Liver (tissue), 9 donors: Measurements from ENCODE around the gene DARS1. TPM values are rescaled to one million over a fixed set of nuclear protein-coding genes. Genes with fewer than 3 reads are reported as not detected.

Experiments used
- DNase-seq: peaks from one replicate; pipeline ENCODE4 v3.0.0-alpha.2; 2017; ENCODE audit warnings: low spot score
- H3K27ac ChIP-seq, 2 donors: one replicate each; pipeline ENCODE4 v1.7.0; 2013; ENCODE audit warnings: inconsistent platforms in 2 of 2, low read length in 2 of 2, control low read depth in 1 of 2, low read depth in 1 of 2, mild to moderate bottlenecking in 1 of 2
- H3K27me3 ChIP-seq, 4 donors: one replicate each; pipeline versions ENCODE4 v1.6.1 to v1.7.0; 2013; ENCODE audit warnings: low read length in 3 of 4, inconsistent platforms in 1 of 4, mild to moderate bottlenecking in 1 of 4, moderate library complexity in 1 of 4; ENCODE audit not compliant: control insufficient read depth in 4 of 4, insufficient read depth in 4 of 4
- H3K36me3 ChIP-seq, 4 donors: one replicate each; pipeline versions ENCODE4 v1.6.1 to v1.7.0; 2013; ENCODE audit warnings: low read length in 3 of 4, mild to moderate bottlenecking in 3 of 4, low read depth in 1 of 4, moderate library complexity in 1 of 4; ENCODE audit not compliant: control insufficient read depth in 4 of 4, insufficient read depth in 3 of 4
- H3K4me1 ChIP-seq, 4 donors: one replicate each; pipeline versions ENCODE4 v1.6.1 to v1.7.0; 2013; ENCODE audit warnings: low read length in 3 of 4, mild to moderate bottlenecking in 3 of 4, moderate library complexity in 1 of 4; ENCODE audit not compliant: control insufficient read depth in 4 of 4, insufficient read depth in 4 of 4
- H3K4me3 ChIP-seq, 3 donors: one replicate each; pipeline versions ENCODE4 v1.6.1 to v1.7.0; 2013; ENCODE audit warnings: low read length in 3 of 3, control low read depth in 1 of 3, low read depth in 1 of 3, mild to moderate bottlenecking in 1 of 3
- H3K9ac ChIP-seq, 2 donors: one replicate each; pipeline ENCODE4 v1.7.0; 2013; ENCODE audit warnings: low read length in 2 of 2, mild to moderate bottlenecking in 2 of 2, moderate library complexity in 2 of 2, control low read depth in 1 of 2, low read depth in 1 of 2
- H3K9me3 ChIP-seq, 4 donors: one replicate each; pipeline versions ENCODE4 v1.6.1 to v1.7.0; 2013; ENCODE audit warnings: low read length in 3 of 4; ENCODE audit not compliant: control insufficient read depth in 4 of 4
- EGR1 ChIP-seq, 2 donors: IDR thresholded peaks; 2 replicates each; pipeline ENCODE4 v1.6.1; 2016 to 2018; ENCODE audit warnings: antibody characterized with exemption in 2 of 2, low read depth in 2 of 2
- FOXA1 ChIP-seq: IDR thresholded peaks from 2 replicates; pipeline ENCODE4 v1.6.1; 2016; ENCODE audit warnings: antibody characterized with exemption
- GABPA ChIP-seq, 2 donors: IDR thresholded peaks in 1 of 2; conservative IDR thresholded peaks in 1 of 2; 2 replicates each; pipeline ENCODE4 v1.6.1; 2016; ENCODE audit warnings: antibody characterized with exemption in 2 of 2, mild to moderate bottlenecking in 1 of 2, moderate library complexity in 1 of 2
- HNF4A ChIP-seq, 2 donors: conservative IDR thresholded peaks; 2 replicates each; pipeline ENCODE4 v1.6.1; 2016; ENCODE audit warnings: antibody characterized with exemption in 2 of 2, mild to moderate bottlenecking in 2 of 2
- HNF4G ChIP-seq: IDR thresholded peaks from 2 replicates; pipeline ENCODE4 v1.6.1; 2016; ENCODE audit warnings: antibody characterized with exemption
- RAD21 ChIP-seq, 2 donors: IDR thresholded peaks; 2 replicates each; pipeline ENCODE4 v1.6.1; 2016; ENCODE audit warnings: antibody characterized with exemption in 2 of 2, mild to moderate bottlenecking in 2 of 2
- RXRA ChIP-seq, 2 donors: IDR thresholded peaks; 2 replicates each; pipeline ENCODE4 v1.6.1; 2017 to 2018; ENCODE audit warnings: antibody characterized with exemption in 2 of 2, mild to moderate bottlenecking in 1 of 2
- SP1 ChIP-seq: IDR thresholded peaks from 2 replicates; pipeline ENCODE4 v1.6.1; 2018; ENCODE audit warnings: antibody characterized with exemption, mild to moderate bottlenecking
- TAF1 ChIP-seq: conservative IDR thresholded peaks from 2 replicates; pipeline ENCODE4 v1.6.1; 2016; ENCODE audit warnings: antibody characterized with exemption, mild to moderate bottlenecking
- WGBS: extraction: QIAGEN DNeasy Blood & Tissue Kit; methylation state at CpG from one replicate; pipeline ENCODE4 v1.1.7; 2013; 5-methylcytosine and 5-hydroxymethylcytosine counted together
- polyA plus RNA-seq, 2 donors: library from polyadenylated mRNA; stranded (reverse) in 1 of 2; unstranded in 1 of 2; fragments of 200-250 nt in 1 of 2; fragments of >200 nt in 1 of 2; fragmentation: Nextera tagmentation in 1 of 2; extraction: Ambion mirVana in 1 of 2; gene quantifications; one replicate each; pipeline versions ENCODE4 v1.2.1 to v1.2.3, GENCODE V29; 2013 to 2015
- total RNA-seq, 2 donors: library from RNA; depleted of rRNA; stranded (reverse); fragments of >200 nt; gene quantifications; one replicate each; pipeline ENCODE4 v1.2.3, GENCODE V29; 2014
- TF ChIP-seq, protein P1 (sequence below): IDR thresholded peaks from 2 replicates; pipeline ENCODE4 v1.6.1; 2016; ENCODE audit warnings: antibody characterized with exemption
- TF ChIP-seq, protein P2 (sequence below): IDR thresholded peaks from 2 replicates; pipeline ENCODE4 v1.6.1; 2016; ENCODE audit warnings: antibody characterized with exemption
- TF ChIP-seq, protein P3 (sequence below): IDR thresholded peaks from 2 replicates; pipeline ENCODE4 v1.6.1; 2016; ENCODE audit warnings: antibody characterized with exemption, mild to moderate bottlenecking
- TF ChIP-seq, protein P4 (sequence below): fragments of 150-350 bp; IDR thresholded peaks from 2 replicates; pipeline ENCODE4 v1.5.1; 2017; ENCODE audit warnings: improper control_type of control experiment, low read depth, low read length; ENCODE audit not compliant: missing input control
- TF ChIP-seq, protein P5 (sequence below): IDR thresholded peaks from 2 replicates; pipeline ENCODE4 v1.6.1; 2016; ENCODE audit warnings: antibody characterized with exemption
- donor health status: healthy.
- donor health status: healthy.
- donor health status: healthy.
- donor health status: healthy.
- donor health status: healthy.

The DARS1 gene
- total and polyA plus RNA-seq, 4 donors = 25.0 to 44.1 (median 32.6) TPM

DNA sequence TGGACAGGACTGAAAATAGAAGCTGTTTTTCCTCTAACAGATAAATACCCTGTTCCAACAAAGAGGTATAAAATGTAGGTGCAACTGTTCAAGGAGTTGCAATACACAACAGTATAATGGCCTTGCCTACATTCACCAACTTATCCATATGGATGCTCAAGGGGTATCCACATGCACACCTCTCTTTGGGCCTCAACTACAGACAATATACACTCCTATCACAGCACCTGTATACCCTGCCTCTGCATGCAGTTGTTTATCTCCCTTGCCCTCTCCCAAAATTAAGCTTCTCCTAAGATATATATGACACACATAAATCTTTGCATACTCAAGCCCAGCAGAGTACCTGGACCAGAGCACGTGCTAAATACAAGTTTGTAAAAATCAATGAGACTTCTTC, 37.3 kb downstream of the DARS1 start:
- Histone ChIP-seq H3K36me3 (peaks cover 0 to 3% (median 2%) of the 10 kb centered on the region in 4 donors), H3K4me1 (no peaks in the 10 kb centered on the region), H3K27ac (no peak overlapping the region), H3K27me3 (no peaks in the 10 kb centered on the region), H3K9ac (no peak overlapping the region), H3K9me3 (no peaks in the 10 kb centered on the region), H3K4me3 (no peak overlapping the region)
- WGBS = 97% methylated on average over 1 of the region's 1 CpG
- TF ChIP-seq, protein P1, sequence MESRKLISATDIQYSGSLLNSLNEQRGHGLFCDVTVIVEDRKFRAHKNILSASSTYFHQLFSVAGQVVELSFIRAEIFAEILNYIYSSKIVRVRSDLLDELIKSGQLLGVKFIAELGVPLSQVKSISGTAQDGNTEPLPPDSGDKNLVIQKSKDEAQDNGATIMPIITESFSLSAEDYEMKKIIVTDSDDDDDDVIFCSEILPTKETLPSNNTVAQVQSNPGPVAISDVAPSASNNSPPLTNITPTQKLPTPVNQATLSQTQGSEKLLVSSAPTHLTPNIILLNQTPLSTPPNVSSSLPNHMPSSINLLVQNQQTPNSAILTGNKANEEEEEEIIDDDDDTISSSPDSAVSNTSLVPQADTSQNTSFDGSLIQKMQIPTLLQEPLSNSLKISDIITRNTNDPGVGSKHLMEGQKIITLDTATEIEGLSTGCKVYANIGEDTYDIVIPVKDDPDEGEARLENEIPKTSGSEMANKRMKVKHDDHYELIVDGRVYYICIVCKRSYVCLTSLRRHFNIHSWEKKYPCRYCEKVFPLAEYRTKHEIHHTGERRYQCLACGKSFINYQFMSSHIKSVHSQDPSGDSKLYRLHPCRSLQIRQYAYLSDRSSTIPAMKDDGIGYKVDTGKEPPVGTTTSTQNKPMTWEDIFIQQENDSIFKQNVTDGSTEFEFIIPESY = no peak
- TF ChIP-seq, protein P2, sequence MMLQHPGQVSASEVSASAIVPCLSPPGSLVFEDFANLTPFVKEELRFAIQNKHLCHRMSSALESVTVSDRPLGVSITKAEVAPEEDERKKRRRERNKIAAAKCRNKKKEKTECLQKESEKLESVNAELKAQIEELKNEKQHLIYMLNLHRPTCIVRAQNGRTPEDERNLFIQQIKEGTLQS = no peak
- TF ChIP-seq, protein P3, sequence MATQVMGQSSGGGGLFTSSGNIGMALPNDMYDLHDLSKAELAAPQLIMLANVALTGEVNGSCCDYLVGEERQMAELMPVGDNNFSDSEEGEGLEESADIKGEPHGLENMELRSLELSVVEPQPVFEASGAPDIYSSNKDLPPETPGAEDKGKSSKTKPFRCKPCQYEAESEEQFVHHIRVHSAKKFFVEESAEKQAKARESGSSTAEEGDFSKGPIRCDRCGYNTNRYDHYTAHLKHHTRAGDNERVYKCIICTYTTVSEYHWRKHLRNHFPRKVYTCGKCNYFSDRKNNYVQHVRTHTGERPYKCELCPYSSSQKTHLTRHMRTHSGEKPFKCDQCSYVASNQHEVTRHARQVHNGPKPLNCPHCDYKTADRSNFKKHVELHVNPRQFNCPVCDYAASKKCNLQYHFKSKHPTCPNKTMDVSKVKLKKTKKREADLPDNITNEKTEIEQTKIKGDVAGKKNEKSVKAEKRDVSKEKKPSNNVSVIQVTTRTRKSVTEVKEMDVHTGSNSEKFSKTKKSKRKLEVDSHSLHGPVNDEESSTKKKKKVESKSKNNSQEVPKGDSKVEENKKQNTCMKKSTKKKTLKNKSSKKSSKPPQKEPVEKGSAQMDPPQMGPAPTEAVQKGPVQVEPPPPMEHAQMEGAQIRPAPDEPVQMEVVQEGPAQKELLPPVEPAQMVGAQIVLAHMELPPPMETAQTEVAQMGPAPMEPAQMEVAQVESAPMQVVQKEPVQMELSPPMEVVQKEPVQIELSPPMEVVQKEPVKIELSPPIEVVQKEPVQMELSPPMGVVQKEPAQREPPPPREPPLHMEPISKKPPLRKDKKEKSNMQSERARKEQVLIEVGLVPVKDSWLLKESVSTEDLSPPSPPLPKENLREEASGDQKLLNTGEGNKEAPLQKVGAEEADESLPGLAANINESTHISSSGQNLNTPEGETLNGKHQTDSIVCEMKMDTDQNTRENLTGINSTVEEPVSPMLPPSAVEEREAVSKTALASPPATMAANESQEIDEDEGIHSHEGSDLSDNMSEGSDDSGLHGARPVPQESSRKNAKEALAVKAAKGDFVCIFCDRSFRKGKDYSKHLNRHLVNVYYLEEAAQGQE = no peak
- TF ChIP-seq, protein P4, sequence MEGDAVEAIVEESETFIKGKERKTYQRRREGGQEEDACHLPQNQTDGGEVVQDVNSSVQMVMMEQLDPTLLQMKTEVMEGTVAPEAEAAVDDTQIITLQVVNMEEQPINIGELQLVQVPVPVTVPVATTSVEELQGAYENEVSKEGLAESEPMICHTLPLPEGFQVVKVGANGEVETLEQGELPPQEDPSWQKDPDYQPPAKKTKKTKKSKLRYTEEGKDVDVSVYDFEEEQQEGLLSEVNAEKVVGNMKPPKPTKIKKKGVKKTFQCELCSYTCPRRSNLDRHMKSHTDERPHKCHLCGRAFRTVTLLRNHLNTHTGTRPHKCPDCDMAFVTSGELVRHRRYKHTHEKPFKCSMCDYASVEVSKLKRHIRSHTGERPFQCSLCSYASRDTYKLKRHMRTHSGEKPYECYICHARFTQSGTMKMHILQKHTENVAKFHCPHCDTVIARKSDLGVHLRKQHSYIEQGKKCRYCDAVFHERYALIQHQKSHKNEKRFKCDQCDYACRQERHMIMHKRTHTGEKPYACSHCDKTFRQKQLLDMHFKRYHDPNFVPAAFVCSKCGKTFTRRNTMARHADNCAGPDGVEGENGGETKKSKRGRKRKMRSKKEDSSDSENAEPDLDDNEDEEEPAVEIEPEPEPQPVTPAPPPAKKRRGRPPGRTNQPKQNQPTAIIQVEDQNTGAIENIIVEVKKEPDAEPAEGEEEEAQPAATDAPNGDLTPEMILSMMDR = no peak
- no peak for TF ChIP-seq EGR1 (IDR thresholded peaks at IDR 0.05; ENCODE audit: low read depth in 2 of 2)
- no peak for DNase-seq

DNA sequence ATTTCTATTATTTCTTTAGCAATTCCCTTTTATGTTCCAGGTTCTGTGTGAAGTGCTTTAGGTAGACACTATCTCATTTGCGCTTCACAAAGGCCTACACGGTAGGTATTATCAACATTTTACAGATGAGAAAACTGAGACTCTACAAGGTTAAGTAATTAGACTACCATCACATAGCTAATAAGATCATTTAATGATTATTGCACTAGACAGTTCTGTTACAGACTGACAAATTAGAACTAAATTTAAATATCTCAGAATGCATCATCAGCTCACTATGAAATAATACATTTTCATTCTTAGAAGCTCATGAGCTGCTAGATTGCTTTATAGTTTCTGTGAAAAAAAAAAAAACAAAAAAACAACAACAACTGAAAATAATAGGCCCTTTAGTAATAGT, 37.9 kb downstream of the DARS1 start:
- TF ChIP-seq, protein P3 = no peak
- TF ChIP-seq RXRA (IDR thresholded peaks at IDR 0.05) (no peak), HNF4A (conservative IDR thresholded peaks at IDR 0.05) (no peak), SP1 (no peak), FOXA1 (no peak), GABPA (IDR thresholded peaks at IDR 0.05 in 1 of 2, conservative IDR thresholded peaks at IDR 0.05 in 1 of 2) (no peak), HNF4G (no peak), TAF1 (no peak), EGR1 (IDR thresholded peaks at IDR 0.05; ENCODE audit: low read depth in 2 of 2) (no peak), RAD21 (IDR thresholded peaks at IDR 0.05) (no peak)
- TF ChIP-seq, protein P4 = no peak
- TF ChIP-seq, protein P1 = no peak
- TF ChIP-seq, protein P5, sequence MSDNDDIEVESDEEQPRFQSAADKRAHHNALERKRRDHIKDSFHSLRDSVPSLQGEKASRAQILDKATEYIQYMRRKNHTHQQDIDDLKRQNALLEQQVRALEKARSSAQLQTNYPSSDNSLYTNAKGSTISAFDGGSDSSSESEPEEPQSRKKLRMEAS = no peak
- H3K4me3 ChIP-seq = no peak overlapping the region
- WGBS = 97% methylated on average over 2 of the region's 2 CpGs
- no peak overlapping the region for H3K9ac ChIP-seq
- H3K27me3 ChIP-seq = no peaks in the 10 kb centered on the region
- H3K9me3 ChIP-seq = no peaks in the 10 kb centered on the region
- H3K36me3 ChIP-seq = peaks cover 2 to 8% (median 5%) of the 10 kb centered on the region in 4 donors
- H3K27ac ChIP-seq = no peak overlapping the region
- no peaks in the 10 kb centered on the region for H3K4me1 ChIP-seq
- no peak for DNase-seq
